Measurements from ENCODE around the gene ISX. TPM values are rescaled to one million over a fixed set of nuclear protein-coding genes. Genes with fewer than 3 reads are reported as not detected.

ISX gene
- total and polyA plus RNA-seq, 10 of the 15 experiments (the other 5 are each of a cell fraction or from before 2014, with no cell fraction given): 0.05 to 0.66 (median 0.25) TPM

- no peak overlapping the region for H3K27ac ChIP-seq (ENCODE audit: control insufficient read depth, insufficient read depth)
- no peak overlapping the region for H3K9ac ChIP-seq (ENCODE audit: control insufficient read depth, insufficient read depth, low read length)
- RAD21 ChIA-PET (ENCODE audit: unreplicated experiment): no interaction called here
- BruUV-seq (replicated peaks): no TSS peak
- no peak for DNase-seq (ENCODE audit: low read depth, low spot score)
- CTCF ChIA-PET: no interaction called here
- FAIRE-seq: no peak
- no peak for TF ChIP-seq ZNF274 (IDR thresholded peaks at IDR 0.05; ENCODE audit: insufficient read depth, insufficient read length)
- no peak for TF ChIP-seq KLF5 (IDR thresholded peaks at IDR 0.05; ENCODE audit: partially characterized antibody)
- no peak for TF ChIP-seq NR2F1 (conservative IDR thresholded peaks at IDR 0.05)
- TF ChIP-seq ZZZ3 (IDR thresholded peaks at IDR 0.05; ENCODE audit: control insufficient read depth, insufficient read length, low read depth): no peak
- no peak for TF ChIP-seq REST (IDR thresholded peaks at IDR 0.05; ENCODE audit: low read depth, low read length)
- no peak for TF ChIP-seq MLLT1 (IDR thresholded peaks at IDR 0.05)
- no peak for TF ChIP-seq JUNB (IDR thresholded peaks at IDR 0.05)
- TF ChIP-seq NR2C2 (IDR thresholded peaks at IDR 0.05; ENCODE audit: borderline replicate concordance, control insufficient read depth, insufficient read length, low read depth): no peak
- TF ChIP-seq, protein P1, sequence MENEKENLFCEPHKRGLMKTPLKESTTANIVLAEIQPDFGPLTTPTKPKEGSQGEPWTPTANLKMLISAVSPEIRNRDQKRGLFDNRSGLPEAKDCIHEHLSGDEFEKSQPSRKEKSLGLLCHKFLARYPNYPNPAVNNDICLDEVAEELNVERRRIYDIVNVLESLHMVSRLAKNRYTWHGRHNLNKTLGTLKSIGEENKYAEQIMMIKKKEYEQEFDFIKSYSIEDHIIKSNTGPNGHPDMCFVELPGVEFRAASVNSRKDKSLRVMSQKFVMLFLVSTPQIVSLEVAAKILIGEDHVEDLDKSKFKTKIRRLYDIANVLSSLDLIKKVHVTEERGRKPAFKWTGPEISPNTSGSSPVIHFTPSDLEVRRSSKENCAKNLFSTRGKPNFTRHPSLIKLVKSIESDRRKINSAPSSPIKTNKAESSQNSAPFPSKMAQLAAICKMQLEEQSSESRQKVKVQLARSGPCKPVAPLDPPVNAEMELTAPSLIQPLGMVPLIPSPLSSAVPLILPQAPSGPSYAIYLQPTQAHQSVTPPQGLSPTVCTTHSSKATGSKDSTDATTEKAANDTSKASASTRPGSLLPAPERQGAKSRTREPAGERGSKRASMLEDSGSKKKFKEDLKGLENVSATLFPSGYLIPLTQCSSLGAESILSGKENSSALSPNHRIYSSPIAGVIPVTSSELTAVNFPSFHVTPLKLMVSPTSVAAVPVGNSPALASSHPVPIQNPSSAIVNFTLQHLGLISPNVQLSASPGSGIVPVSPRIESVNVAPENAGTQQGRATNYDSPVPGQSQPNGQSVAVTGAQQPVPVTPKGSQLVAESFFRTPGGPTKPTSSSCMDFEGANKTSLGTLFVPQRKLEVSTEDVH (IDR thresholded peaks at IDR 0.05; ENCODE audit: low read depth, partially characterized antibody): no peak
- peaks cover 2% of the 10 kb centered on the region; the same call in 2 of the 3 replicates for H3K9me3 ChIP-seq (replicated peaks; ENCODE audit: control insufficient read depth, insufficient read depth, low read length)
- intact Hi-C loops (cut with micrococcal nuclease; ENCODE audit: unreplicated experiment): no loop called here
- SMC1A ChIA-PET (ENCODE audit: uncharacterized antibody, unreplicated experiment): interaction anchor here (0.9 kb wide), 1 partner anchor 61 kb away, joined by 3 read pairs; no protein-coding TSS in a partner anchor
- in situ Hi-C loops (cut with MboI): no loop called here
- H2AFZ ChIP-seq (ENCODE audit: control insufficient read depth, low read depth, low read length): no peak overlapping the region
- 38% methylated on average over 1 of the region's 1 CpG for WGBS (ENCODE audit: insufficient coverage, insufficient replicate concordance, low lambda C conversion rate, missing lambda C conversion rate)
- H3K4me3 ChIP-seq: no peak overlapping the region
- H3K36me3 ChIP-seq (ENCODE audit: control insufficient read depth in 2 of 2, insufficient read depth in 2 of 2, low read length in 1 of 2): no peaks in the 10 kb centered on the region
- no peaks in the 10 kb centered on the region for H3K27me3 ChIP-seq (replicated peaks in 1 of 2; ENCODE audit: control insufficient read depth in 2 of 2, insufficient read depth in 2 of 2, low read length in 1 of 2)
- POLR2A ChIA-PET: interaction anchor here (1.0 kb wide), 1 partner anchor 24 kb away, joined by 3 read pairs; no protein-coding TSS in a partner anchor
- H3K79me2 ChIP-seq (ENCODE audit: control insufficient read depth, insufficient read depth, low read length): no peaks in the 10 kb centered on the region
- peak; percentile 11; the same call in 2 of the 3 replicates for ATAC-seq
- H3K4me2 ChIP-seq (ENCODE audit: control insufficient read depth, insufficient read depth): no peak overlapping the region
- H4K20me1 ChIP-seq (ENCODE audit: control insufficient read depth, insufficient read depth): no peaks in the 10 kb centered on the region
- peaks cover 24% of the 10 kb centered on the region for H3K4me1 ChIP-seq (ENCODE audit: control insufficient read depth, insufficient read depth, low read length)
Observed at GRCh38 chr22:35065183-35065582, 775 bp upstream of the ISX start.

Data from GM12878 (cell line).